ENCODE data around the gene FKBP9. TPM values are rescaled to one million over a fixed set of nuclear protein-coding genes. Genes with fewer than 3 reads are reported as not detected.

FKBP9 gene
- total and polyA plus RNA-seq, 7 donors = 10.6 to 42.6 (median 23.2) TPM

DNA sequence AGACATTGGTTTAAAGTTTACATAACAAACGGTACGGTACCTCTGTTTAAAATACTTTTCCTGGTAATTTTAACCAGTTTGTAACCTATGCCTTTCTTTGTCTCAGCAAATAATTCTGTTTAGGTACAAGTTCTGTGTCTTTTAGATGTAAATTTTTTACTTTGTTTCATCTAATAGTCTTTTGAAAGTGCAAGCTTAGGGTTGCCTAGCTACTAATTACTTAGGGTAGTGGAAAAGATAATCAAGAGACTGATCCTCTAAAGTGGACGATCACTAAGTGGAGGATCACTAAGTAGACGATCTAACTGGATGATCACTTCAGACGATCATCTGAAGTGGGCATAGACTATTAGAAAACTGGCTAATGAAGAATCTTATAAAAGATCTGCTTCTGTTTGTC is 16.1 kb upstream of the FKBP9 start:
- peak overlapping the region; percentile 93 for H3K27ac ChIP-seq
- H3K36me3 ChIP-seq (ENCODE audit: insufficient read depth in 1 of 2, low read depth in 1 of 2) = no peaks in the 10 kb centered on the region
- 37 to 60% (median 38%) methylated on average over 5 of the region's 5 CpGs for WGBS, 3 donors
- intact Hi-C loops (cut with DNase I) = loop anchor here (5.0 to 10.0 kb wide), 4 partner anchors 49 to 164 kb away; partner anchors contain the start of genes KBTBD2 (in 1 of the 2), NT5C3A (in 1 of the 2) and RP9 (in 1 of the 2)
- peak overlapping the region; percentile 78 for H3K4me3 ChIP-seq
- H3K4me1 ChIP-seq = peaks cover 30% of the 10 kb centered on the region
- no peak for TF ChIP-seq CTCF (IDR thresholded peaks at IDR 0.05)
- no peak for ATAC-seq
- H3K27me3 ChIP-seq (ENCODE audit: insufficient read depth in 3 of 3, low read length in 2 of 3) = no peaks in the 10 kb centered on the region
- no peaks in the 10 kb centered on the region for H3K9me3 ChIP-seq
- no peak for DNase-seq

DNA sequence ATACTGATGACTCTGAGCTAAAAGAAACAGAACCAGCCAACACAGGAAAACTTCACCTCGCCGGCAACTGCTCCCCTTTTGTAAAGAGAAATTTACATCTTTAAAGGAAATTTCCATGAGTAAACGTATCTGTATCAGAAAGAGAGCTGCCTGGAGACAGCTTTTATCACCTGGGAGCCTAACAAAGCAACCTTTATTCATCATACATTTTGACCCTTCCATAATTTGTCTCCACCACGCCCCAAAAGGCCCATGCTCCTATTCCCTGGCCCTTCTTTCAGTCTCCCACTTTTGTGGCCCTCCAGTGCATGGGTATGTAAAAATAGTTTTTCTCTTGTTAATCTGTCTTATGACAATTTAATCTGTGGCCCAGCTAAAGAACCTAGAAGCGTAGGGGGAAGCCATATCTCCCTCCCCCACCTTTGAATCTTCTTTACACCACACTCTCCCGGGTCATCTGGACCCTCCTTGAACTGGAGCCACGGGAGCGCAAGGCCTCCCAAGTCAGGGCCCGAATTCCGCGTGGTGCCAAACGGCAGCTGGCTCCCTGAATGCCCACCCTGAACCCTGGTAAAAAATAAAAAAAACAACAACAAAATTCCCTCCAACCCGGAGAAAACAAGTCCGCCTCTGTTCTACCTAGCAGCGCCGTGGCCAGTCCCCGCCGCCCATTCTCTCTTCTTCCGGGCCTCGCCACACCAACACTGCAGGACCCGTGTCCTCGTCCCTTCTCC is 15.4 kb upstream of the FKBP9 start:
- no peaks in the 10 kb centered on the region for H3K9me3 ChIP-seq
- peak overlapping the region; percentile 93 for H3K27ac ChIP-seq
- DNase-seq = peak in 1 of 2 donors; percentile 60
- no peaks in the 10 kb centered on the region for H3K36me3 ChIP-seq (ENCODE audit: insufficient read depth in 1 of 2, low read depth in 1 of 2)
- TF ChIP-seq CTCF (IDR thresholded peaks at IDR 0.05) = no peak
- H3K4me1 ChIP-seq = peaks cover 24% of the 10 kb centered on the region
- no peaks in the 10 kb centered on the region for H3K27me3 ChIP-seq (ENCODE audit: insufficient read depth in 3 of 3, low read length in 2 of 3)
- ATAC-seq = peak; percentile 1 to 23 (median 11)
- H3K4me3 ChIP-seq = peak overlapping the region; percentile 78
- 5 to 9% (median 6%) methylated on average over 22 of the region's 22 CpGs for WGBS, 3 donors
- intact Hi-C loops (cut with DNase I) = loop anchor here (2.0 to 10.0 kb wide), 5 partner anchors 50 to 163 kb away; partner anchors contain the start of genes KBTBD2 (in 1 of the 2), NT5C3A (in 1 of the 2) and RP9 (in 1 of the 2)

GRCh38 chr7:32942415-32943251 is 14.6 kb upstream of the FKBP9 start:
- WGBS, 3 donors = 0% methylated on average over 53 to 95 of the region's 95 CpGs
- H3K36me3 ChIP-seq (ENCODE audit: insufficient read depth in 1 of 2, low read depth in 1 of 2) = no peaks in the 10 kb centered on the region
- H3K4me1 ChIP-seq = peaks cover 16% of the 10 kb centered on the region
- ATAC-seq = peak; percentile 95 to 97 (median 96)
- DNase-seq = peak; percentile 84 to 90
- TF ChIP-seq CTCF (IDR thresholded peaks at IDR 0.05) = peak; percentile 70
- H3K4me3 ChIP-seq = peak overlapping the region; percentile 78
- H3K9me3 ChIP-seq = no peaks in the 10 kb centered on the region
- H3K27me3 ChIP-seq (ENCODE audit: insufficient read depth in 3 of 3, low read length in 2 of 3) = no peaks in the 10 kb centered on the region
- H3K27ac ChIP-seq = peak overlapping the region; percentile 93
- intact Hi-C loops (cut with DNase I) = loop anchor here (2.0 to 10.0 kb wide), 5 partner anchors 50 to 162 kb away; partner anchors contain the start of genes KBTBD2 (in 1 of the 2), NT5C3A (in 1 of the 2) and RP9 (in 1 of the 2)

DNA sequence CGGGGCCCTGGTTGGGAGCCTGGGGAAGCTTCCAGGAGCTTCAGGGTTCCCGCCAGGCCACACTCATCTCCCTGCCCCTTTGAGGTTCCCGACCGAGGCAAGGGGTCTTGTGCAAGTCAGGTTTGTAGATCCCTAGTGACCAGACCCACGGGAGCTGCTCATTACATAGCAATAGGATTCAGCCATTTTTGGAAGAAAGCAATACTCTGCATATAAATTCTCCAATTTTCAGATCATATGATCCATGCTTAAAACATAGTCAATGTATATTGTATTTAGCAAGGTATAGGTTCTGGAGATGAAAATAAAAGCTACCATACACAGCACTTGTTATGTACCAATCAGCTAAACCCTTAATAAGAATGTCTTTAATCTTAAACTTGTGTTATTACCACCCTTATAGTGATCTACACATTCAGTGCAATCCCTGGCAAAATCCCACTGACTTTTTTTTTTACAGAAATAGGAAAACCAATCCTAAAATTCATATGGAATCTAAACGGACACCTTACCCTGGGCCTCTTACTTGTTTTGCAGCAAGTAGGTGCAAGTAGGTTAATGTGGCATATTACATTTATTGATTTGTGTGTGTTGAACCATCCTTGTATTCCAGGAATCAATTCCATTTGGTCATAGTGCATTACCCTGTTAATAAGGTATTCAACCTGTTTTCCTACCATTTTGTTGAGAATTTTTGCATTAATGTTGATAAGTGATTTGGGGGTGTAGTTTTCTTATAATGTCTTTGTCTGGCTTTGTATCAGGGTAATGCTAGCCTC is 13.8 kb upstream of the FKBP9 start:
- Histone ChIP-seq H3K27ac (peak overlapping the region; percentile 93), H3K27me3 (ENCODE audit: insufficient read depth in 3 of 3, low read length in 2 of 3) (no peaks in the 10 kb centered on the region), H3K4me3 (peak overlapping the region; percentile 78), H3K36me3 (ENCODE audit: insufficient read depth in 1 of 2, low read depth in 1 of 2) (no peaks in the 10 kb centered on the region), H3K9me3 (peaks cover 5% of the 10 kb centered on the region), H3K4me1 (peaks cover 9% of the 10 kb centered on the region)
- ATAC-seq (no peak), DNase-seq (no peak)
- TF ChIP-seq CTCF (IDR thresholded peaks at IDR 0.05) = no peak
- intact Hi-C loops (cut with DNase I) = loop anchor here (2.0 to 10.0 kb wide), 5 partner anchors 51 to 161 kb away; partner anchors contain the start of genes KBTBD2 (in 1 of the 2), NT5C3A (in 1 of the 2) and RP9 (in 1 of the 2)
- WGBS, 3 donors = 10 to 12% (median 12%) methylated on average over 6 of the region's 6 CpGs
